ENCODE data around the gene CHST4. TPM values are rescaled to one million over a fixed set of nuclear protein-coding genes. Genes with fewer than 3 reads are reported as not detected.
"Not testable (repeated sequence)": the region's sequence is repeated elsewhere in the genome, so short reads cannot be mapped to it uniquely, and the experiment has no call there.

The CHST4 gene
- polyA plus RNA-seq, 1 of the 3 experiments (the other 2 are of a cell fraction): 0.08 TPM

DNA sequence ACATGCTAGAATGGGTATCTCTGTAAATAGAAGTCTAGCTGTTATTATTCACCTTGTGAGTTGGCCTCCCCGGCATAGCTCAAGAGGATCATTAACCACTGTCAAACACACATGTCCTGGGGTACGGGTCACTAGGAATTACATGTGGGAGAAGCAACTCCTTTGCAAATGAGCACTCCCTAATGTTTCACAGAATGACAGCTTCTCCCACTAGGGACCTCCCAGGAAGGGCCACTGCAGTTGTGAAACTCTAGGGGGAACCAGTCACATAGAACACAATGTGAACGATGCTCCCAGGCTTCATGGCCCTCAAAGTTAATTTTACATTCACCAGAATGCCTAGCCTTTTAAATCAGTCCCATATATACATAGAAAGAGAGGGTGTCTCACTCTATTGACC is 24.7 kb upstream of the CHST4 start:
- H3K27ac ChIP-seq (ENCODE audit: low read depth in 2 of 2, low read length in 1 of 2): no peak overlapping the region
- no peak for TF ChIP-seq MXI1 (IDR thresholded peaks at IDR 0.05; ENCODE audit: low read depth, low read length)
- TF ChIP-seq, protein P1, sequence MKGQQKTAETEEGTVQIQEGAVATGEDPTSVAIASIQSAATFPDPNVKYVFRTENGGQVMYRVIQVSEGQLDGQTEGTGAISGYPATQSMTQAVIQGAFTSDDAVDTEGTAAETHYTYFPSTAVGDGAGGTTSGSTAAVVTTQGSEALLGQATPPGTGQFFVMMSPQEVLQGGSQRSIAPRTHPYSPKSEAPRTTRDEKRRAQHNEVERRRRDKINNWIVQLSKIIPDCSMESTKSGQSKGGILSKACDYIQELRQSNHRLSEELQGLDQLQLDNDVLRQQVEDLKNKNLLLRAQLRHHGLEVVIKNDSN (IDR thresholded peaks at IDR 0.05; ENCODE audit: borderline replicate concordance, low read depth): no peak
- no peak for TF ChIP-seq EP300 (IDR thresholded peaks at IDR 0.05; ENCODE audit: borderline replicate concordance in 1 of 2, low read depth in 1 of 2, low read length in 1 of 2)
- TF ChIP-seq, protein P2, sequence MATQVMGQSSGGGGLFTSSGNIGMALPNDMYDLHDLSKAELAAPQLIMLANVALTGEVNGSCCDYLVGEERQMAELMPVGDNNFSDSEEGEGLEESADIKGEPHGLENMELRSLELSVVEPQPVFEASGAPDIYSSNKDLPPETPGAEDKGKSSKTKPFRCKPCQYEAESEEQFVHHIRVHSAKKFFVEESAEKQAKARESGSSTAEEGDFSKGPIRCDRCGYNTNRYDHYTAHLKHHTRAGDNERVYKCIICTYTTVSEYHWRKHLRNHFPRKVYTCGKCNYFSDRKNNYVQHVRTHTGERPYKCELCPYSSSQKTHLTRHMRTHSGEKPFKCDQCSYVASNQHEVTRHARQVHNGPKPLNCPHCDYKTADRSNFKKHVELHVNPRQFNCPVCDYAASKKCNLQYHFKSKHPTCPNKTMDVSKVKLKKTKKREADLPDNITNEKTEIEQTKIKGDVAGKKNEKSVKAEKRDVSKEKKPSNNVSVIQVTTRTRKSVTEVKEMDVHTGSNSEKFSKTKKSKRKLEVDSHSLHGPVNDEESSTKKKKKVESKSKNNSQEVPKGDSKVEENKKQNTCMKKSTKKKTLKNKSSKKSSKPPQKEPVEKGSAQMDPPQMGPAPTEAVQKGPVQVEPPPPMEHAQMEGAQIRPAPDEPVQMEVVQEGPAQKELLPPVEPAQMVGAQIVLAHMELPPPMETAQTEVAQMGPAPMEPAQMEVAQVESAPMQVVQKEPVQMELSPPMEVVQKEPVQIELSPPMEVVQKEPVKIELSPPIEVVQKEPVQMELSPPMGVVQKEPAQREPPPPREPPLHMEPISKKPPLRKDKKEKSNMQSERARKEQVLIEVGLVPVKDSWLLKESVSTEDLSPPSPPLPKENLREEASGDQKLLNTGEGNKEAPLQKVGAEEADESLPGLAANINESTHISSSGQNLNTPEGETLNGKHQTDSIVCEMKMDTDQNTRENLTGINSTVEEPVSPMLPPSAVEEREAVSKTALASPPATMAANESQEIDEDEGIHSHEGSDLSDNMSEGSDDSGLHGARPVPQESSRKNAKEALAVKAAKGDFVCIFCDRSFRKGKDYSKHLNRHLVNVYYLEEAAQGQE (IDR thresholded peaks at IDR 0.05; ENCODE audit: low read depth, low read length): no peak
- no peak for TF ChIP-seq TAF1 (IDR thresholded peaks at IDR 0.05; ENCODE audit: borderline replicate concordance, low read depth, low read length)
- TF ChIP-seq, protein P3, sequence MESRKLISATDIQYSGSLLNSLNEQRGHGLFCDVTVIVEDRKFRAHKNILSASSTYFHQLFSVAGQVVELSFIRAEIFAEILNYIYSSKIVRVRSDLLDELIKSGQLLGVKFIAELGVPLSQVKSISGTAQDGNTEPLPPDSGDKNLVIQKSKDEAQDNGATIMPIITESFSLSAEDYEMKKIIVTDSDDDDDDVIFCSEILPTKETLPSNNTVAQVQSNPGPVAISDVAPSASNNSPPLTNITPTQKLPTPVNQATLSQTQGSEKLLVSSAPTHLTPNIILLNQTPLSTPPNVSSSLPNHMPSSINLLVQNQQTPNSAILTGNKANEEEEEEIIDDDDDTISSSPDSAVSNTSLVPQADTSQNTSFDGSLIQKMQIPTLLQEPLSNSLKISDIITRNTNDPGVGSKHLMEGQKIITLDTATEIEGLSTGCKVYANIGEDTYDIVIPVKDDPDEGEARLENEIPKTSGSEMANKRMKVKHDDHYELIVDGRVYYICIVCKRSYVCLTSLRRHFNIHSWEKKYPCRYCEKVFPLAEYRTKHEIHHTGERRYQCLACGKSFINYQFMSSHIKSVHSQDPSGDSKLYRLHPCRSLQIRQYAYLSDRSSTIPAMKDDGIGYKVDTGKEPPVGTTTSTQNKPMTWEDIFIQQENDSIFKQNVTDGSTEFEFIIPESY (IDR thresholded peaks at IDR 0.05; ENCODE audit: borderline replicate concordance, low read depth): no peak
- no peak for TF ChIP-seq POLR2AphosphoS5 (IDR thresholded peaks at IDR 0.05; ENCODE audit: low read depth, low read length)
- no peak for TF ChIP-seq RXRA (IDR thresholded peaks at IDR 0.05; ENCODE audit: borderline replicate concordance, low read depth)
- TF ChIP-seq ELF1 (IDR thresholded peaks at IDR 0.05): no peak
- no peak for TF ChIP-seq RFX5 (IDR thresholded peaks at IDR 0.05; ENCODE audit: low read length)
- no peak for TF ChIP-seq RAD21 (IDR thresholded peaks at IDR 0.05; ENCODE audit: low read length)
- TF ChIP-seq FOXM1 (IDR thresholded peaks at IDR 0.05; ENCODE audit: low read depth): no peak
- TF ChIP-seq, protein P4, sequence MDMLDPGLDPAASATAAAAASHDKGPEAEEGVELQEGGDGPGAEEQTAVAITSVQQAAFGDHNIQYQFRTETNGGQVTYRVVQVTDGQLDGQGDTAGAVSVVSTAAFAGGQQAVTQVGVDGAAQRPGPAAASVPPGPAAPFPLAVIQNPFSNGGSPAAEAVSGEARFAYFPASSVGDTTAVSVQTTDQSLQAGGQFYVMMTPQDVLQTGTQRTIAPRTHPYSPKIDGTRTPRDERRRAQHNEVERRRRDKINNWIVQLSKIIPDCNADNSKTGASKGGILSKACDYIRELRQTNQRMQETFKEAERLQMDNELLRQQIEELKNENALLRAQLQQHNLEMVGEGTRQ (IDR thresholded peaks at IDR 0.05; ENCODE audit: borderline replicate concordance, low read depth, low read length): no peak
- no peak for TF ChIP-seq TEAD4 (IDR thresholded peaks at IDR 0.05; ENCODE audit: borderline replicate concordance, insufficient read depth)
- no peak for TF ChIP-seq FOSL2 (IDR thresholded peaks at IDR 0.05; ENCODE audit: borderline replicate concordance, low read depth)
- no peak for TF ChIP-seq FOXJ3 (CRISPR knock-in tag; IDR thresholded peaks at IDR 0.05)
- TF ChIP-seq NRF1 (IDR thresholded peaks at IDR 0.05; ENCODE audit: low read depth, low read length): no peak
- TF ChIP-seq YY1 (IDR thresholded peaks at IDR 0.05; ENCODE audit: low read depth): no peak
- no peak for TF ChIP-seq JUND (IDR thresholded peaks at IDR 0.05)
- no peak for TF ChIP-seq TCF12 (IDR thresholded peaks at IDR 0.05)
- H3K27me3 ChIP-seq (ENCODE audit: insufficient read depth): no peaks in the 10 kb centered on the region; the same call in 1 of the 2 replicates
- no peak overlapping the region for H2AFZ ChIP-seq (ENCODE audit: low read depth)
- no peak overlapping the region for H3K9ac ChIP-seq
- ChIA-PET CTCF (interaction anchor here (0.8 to 8.2 kb wide), 11 partner anchors 8 to 460 kb away, joined by 3 to 162 read pairs (median 4); no protein-coding TSS in a partner anchor), POLR2A (no interaction called here)
- no peak overlapping the region for H3K4me3 ChIP-seq (ENCODE audit: low read depth in 2 of 2, low read length in 1 of 2)
- H3K4me2 ChIP-seq: no peak overlapping the region
- H3K4me1 ChIP-seq (ENCODE audit: control insufficient read depth in 1 of 2, insufficient read depth in 2 of 2, low read depth in 1 of 2, low read length in 1 of 2): no peaks in the 10 kb centered on the region
- DNase-seq: no peak
- H4K20me1 ChIP-seq (ENCODE audit: insufficient read depth): no peaks in the 10 kb centered on the region
- H3K79me2 ChIP-seq (ENCODE audit: insufficient read depth): no peaks in the 10 kb centered on the region
- no peaks in the 10 kb centered on the region for H3K9me3 ChIP-seq
- H3K9me2 ChIP-seq: no peaks in the 10 kb centered on the region
- 15% methylated on average over 3 of the region's 3 CpGs for WGBS (ENCODE audit: low lambda C conversion rate)
- no peaks in the 10 kb centered on the region for H3F3A ChIP-seq (replicated peaks; ENCODE audit: insufficient read depth)
- no peaks in the 10 kb centered on the region for H3K36me3 ChIP-seq (replicated peaks in 1 of 2; ENCODE audit: control insufficient read depth in 1 of 2, insufficient read depth in 2 of 2, low read length in 1 of 2)

DNA sequence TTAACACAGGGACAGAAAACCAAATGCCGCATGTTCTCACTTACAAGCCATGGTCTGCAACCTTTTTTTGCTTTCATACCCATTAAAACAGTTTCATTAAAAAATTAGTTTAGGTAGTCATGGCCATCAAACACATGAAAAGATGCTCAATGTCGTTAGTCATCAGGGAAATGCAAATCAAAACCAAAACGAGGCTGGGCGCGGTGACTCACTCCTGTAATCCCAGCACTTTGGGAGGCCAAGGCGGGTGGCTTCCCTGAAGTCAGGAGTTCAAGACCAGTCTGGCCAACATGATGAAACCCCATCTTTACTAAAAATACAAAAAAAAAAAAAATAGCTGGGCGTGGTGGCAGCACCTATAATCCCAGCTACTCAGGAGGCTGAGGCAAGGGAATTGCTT is 22.2 kb upstream of the CHST4 start:
- H2AFZ ChIP-seq (ENCODE audit: low read depth); H3K9ac ChIP-seq; H3K27me3 ChIP-seq (ENCODE audit: insufficient read depth); H3K36me3 ChIP-seq (replicated peaks in 1 of 2; ENCODE audit: control insufficient read depth in 1 of 2, insufficient read depth in 2 of 2, low read length in 1 of 2); DNase-seq; POLR2A ChIA-PET; H3K4me1 ChIP-seq (ENCODE audit: control insufficient read depth in 1 of 2, insufficient read depth in 2 of 2, low read depth in 1 of 2, low read length in 1 of 2); H4K20me1 ChIP-seq (ENCODE audit: insufficient read depth); H3K9me2 ChIP-seq; H3K4me3 ChIP-seq (ENCODE audit: low read depth in 2 of 2, low read length in 1 of 2); H3K9me3 ChIP-seq; H3K79me2 ChIP-seq (ENCODE audit: insufficient read depth); H3F3A ChIP-seq (replicated peaks; ENCODE audit: insufficient read depth); H3K27ac ChIP-seq (ENCODE audit: low read depth in 2 of 2, low read length in 1 of 2); H3K4me2 ChIP-seq: not testable (repeated sequence)
- WGBS (ENCODE audit: low lambda C conversion rate): 32% methylated on average over 7 of the region's 7 CpGs
- CTCF ChIA-PET: interaction anchor here (1.3 to 8.2 kb wide), 2 partner anchors 92 to 107 kb away, joined by 5 to 162 read pairs; no protein-coding TSS in a partner anchor

Data from SK-N-SH (cell line).